ENCODE results near the gene TADA3.

Gene TADA3, protein sequence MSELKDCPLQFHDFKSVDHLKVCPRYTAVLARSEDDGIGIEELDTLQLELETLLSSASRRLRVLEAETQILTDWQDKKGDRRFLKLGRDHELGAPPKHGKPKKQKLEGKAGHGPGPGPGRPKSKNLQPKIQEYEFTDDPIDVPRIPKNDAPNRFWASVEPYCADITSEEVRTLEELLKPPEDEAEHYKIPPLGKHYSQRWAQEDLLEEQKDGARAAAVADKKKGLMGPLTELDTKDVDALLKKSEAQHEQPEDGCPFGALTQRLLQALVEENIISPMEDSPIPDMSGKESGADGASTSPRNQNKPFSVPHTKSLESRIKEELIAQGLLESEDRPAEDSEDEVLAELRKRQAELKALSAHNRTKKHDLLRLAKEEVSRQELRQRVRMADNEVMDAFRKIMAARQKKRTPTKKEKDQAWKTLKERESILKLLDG

DNA sequence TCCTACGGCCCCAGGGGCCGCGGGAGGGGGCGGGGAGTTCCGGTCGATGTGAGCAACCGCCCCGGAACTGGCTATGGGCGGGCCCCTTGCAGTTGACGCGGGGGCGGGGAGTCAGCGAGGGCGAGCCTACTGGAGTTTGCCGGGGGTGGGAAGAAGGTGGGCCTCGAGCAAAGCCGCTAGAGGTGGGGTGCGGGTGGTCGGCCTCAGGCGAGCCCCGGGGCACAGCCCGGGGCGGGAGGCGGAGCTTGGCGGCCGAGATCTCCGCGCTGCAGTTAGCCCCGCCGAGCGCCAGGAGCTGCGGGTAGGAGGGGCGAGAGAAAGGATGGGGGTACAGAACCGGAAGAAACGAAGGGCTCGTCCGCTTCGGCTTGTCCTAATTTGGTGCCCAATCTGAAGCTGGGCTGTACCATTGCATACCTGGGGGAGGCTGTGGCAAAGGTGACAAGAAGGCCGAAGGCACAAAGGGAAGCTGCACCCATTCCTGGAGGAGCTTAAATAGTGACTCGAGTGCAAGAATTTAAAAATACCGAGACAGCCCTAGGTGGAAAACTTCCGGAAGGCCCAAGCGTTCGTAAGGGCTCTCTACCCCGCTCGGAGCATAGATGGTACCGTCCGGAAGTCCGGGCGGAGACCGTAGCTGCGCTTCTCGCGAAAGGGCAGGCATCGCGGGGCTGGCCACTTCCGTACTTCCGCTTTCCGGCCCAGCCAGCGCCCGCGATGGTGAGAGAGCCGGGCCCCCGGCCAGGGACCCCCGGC, at the start of gene TADA3, which contains the start of gene ARPC4:
TSS of gene TADA3 (minus strand) at position 69 of the 756 bp plus-strand sequence. CDS start 1,007 bp downstream, outside the sequence.
TSS of gene ARPC4 (plus strand) at position 678 of the 756 bp plus-strand sequence. CDS start at position 718, 40 bp downstream.
- no peak for TF ChIP-seq ZNF274 (IDR thresholded peaks at IDR 0.05; ENCODE audit: low read depth, low read length)
- H3K4me3 ChIP-seq (ENCODE audit: low read length), result peak within 1 kb of the TSS; percentile 94

- no peak for TF ChIP-seq ZNF274 (IDR thresholded peaks at IDR 0.05; ENCODE audit: low read depth, low read length)
- H3K4me3 ChIP-seq (ENCODE audit: low read length), result no peak overlapping the region
Observed at GRCh38 chr3:9841015-9841414, 48.7 kb upstream of the TADA3 start.

DNA sequence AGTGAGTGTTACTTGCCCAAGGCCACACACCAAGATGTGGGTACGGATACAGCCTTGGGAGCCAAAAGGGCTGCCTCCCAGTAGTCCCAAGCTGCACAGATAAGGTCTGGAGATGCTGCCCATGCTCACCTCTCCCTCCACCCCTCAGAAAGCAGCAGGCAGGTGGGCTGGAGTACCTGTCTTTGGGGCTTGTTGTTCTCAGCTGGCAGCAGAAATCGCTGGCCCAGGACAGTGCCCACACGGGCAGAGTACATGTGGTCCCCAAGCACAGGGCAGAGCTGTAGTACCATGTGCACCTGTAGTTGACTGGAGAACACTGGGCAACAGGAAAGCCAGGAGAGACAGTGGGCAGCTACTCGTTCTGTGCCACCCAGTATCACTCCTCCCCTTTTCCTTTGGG, 46.6 kb upstream of the TADA3 start:
- H3K4me3 ChIP-seq (ENCODE audit: low read length), result no peak overlapping the region
- no peak for TF ChIP-seq ZNF274 (IDR thresholded peaks at IDR 0.05; ENCODE audit: low read depth, low read length)

DNA sequence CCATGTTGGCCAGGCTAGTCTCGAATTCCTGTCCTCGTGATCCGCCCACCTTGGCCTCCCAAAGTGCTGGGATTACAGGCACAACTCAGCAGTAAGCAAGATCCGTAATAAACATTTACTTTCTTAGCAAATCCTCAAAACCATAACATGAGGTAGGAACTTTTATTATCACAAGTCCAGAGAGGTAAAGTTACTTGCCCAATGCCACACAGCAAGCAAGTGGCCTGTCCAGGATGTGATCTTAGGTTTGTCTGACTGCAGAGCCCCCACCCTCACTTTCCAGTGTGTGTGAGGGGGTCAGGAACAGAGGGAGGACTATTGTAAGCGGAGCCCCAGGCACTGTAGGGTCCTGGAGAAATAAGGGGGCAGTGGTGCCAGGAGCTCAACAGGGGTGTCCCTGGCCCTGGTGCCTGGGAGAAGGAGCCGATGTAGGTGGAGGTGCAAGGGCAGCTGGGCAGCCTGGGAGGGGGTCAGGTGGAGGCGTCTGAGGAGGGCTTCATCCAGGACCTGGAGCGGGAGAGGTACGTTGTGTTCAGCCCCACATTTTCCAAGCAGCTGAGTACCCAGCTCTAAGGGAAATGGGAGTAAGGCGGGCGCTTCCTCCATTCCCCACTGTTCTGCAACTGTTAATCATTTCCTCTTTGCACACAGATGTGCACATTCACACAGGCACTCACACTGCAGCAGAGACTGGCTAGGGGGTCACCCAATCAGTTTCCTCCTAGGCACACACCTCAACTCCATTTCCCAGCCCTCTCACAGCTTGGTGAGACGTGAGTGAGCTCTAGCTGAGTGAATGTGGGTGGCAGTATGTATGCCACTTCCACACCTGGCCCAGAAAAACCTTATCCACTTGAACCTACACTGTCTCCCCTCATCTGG, 45.7 kb upstream of the TADA3 start:
- no peak overlapping the region for H3K4me3 ChIP-seq (ENCODE audit: low read length)
- TF ChIP-seq ZNF274 (IDR thresholded peaks at IDR 0.05; ENCODE audit: low read depth, low read length), result no peak

- H3K4me3 ChIP-seq (ENCODE audit: low read length), result no peak overlapping the region
- no peak for TF ChIP-seq ZNF274 (IDR thresholded peaks at IDR 0.05; ENCODE audit: low read depth, low read length)
Observed at GRCh38 chr3:9834520-9835380, 42.5 kb upstream of the TADA3 start.

DNA sequence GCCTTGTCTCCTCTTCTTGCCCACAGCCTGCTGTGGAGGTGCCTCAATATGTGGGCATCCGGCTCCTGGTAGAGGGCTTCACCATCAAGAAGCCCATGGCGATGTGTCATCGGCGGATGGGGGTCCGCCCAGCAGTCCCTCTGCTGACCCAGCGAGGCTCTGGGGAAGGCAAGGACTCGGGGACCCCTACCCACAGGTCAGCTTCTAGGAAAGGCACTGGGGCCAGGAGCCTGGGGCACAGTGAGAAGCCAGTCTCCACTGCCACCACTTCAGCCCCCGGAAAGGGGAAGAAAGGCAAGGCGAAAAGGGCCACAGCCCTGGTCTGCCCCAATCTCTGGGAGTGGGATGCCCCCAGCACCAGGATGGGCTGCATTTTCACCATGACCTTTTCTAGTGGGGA, 40.8 kb upstream of the TADA3 start:
- TF ChIP-seq ZNF274 (IDR thresholded peaks at IDR 0.05; ENCODE audit: low read depth, low read length), result no peak
- no peak overlapping the region for H3K4me3 ChIP-seq (ENCODE audit: low read length)

DNA sequence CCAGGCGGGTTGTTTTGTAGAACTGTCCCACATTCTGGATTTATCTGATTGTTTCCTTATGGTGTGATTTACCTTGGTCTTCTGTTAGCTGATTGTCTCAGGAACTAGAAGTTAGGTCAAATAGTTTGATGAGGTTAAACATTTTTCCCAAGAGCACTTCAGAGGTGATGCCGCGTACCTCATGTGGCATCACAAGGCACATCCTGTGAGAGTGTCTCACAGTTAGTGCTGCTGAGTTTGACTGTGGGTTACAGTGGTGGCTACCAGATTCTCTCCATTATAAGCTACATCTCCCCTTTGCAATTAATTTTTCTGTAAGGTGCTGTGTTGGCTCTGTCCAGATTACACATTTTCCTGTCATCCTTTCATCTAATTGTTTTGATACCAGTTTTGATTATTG, 39.0 kb upstream of the TADA3 start:
- no peak overlapping the region for H3K4me3 ChIP-seq (ENCODE audit: low read length)
- TF ChIP-seq ZNF274 (IDR thresholded peaks at IDR 0.05; ENCODE audit: low read depth, low read length), result no peak

GRCh38 chr3:9828801-9829755, 36.8 kb upstream of the TADA3 start:
- H3K4me3 ChIP-seq (ENCODE audit: low read length), result no peak overlapping the region
- TF ChIP-seq ZNF274 (IDR thresholded peaks at IDR 0.05; ENCODE audit: low read depth, low read length), result no peak

- TF ChIP-seq ZNF274 (IDR thresholded peaks at IDR 0.05; ENCODE audit: low read depth, low read length), result no peak
- no peak overlapping the region for H3K4me3 ChIP-seq (ENCODE audit: low read length)
Observed at GRCh38 chr3:9826815-9827573, 34.7 kb upstream of the TADA3 start.

DNA sequence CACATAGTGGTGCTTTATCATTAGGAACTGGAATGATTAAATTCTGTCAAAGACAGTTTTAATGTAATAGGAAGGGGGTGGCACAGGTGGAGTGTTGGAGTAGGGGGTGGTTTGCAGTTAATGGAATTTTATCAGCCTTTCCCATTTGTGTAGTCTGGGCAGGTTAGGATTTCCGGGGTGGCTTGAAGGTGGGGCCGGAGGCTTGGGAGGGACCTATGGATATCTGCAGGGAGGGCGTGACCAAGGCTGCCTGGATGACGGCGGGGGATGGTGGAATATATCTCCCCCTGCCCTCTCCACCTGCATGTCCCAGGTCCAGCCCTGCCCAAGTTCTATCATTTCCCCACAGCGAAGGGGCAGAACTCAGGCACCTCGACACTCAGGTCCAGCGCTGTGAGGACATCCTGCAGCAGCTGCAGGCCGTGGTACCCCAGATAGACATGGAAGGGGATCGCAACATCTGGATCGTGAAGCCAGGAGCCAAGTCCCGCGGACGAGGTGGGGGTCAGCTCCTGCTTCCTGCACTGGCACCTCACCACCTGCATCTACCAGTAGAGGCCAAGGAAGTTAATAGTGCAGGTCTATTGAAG, 33.3 kb upstream of the TADA3 start:
- TF ChIP-seq ZNF274 (IDR thresholded peaks at IDR 0.05; ENCODE audit: low read depth, low read length), result no peak
- H3K4me3 ChIP-seq (ENCODE audit: low read length), result no peak overlapping the region

GRCh38 chr3:9820946-9821345, 28.7 kb upstream of the TADA3 start:
- H3K4me3 ChIP-seq (ENCODE audit: low read length), result no peak overlapping the region
- TF ChIP-seq ZNF274 (IDR thresholded peaks at IDR 0.05; ENCODE audit: low read depth, low read length), result no peak

All from GM08714 (cell line).